OCI-LY1 (cell line): Measurements from ENCODE around the gene CDH4.

Experiments used
- H2AFZ ChIP-seq: fragments of 200-600 bp; sonication (generic), shearing (Covaris generic); 2 replicates; pipeline ENCODE4 v1.6.0; 2014; ENCODE audit warnings: antibody characterized with exemption, mild to moderate bottlenecking, low read length
- H3F3A ChIP-seq: fragments of 200-600 bp; sonication (generic), shearing (Covaris generic); 2 replicates; pipeline ENCODE4 v1.6.0; 2014; ENCODE audit warnings: mild to moderate bottlenecking, antibody characterized with exemption, low read length, moderate library complexity; ENCODE audit not compliant: insufficient read depth
- H3K27ac ChIP-seq: fragments of 200-600 bp; sonication (generic); 2 replicates; pipeline ENCODE4 v1.5.1; 2014; ENCODE audit warnings: low read length, mixed run types, mild to moderate bottlenecking, low read depth; ENCODE audit not compliant: poor library complexity, severe bottlenecking
- H3K27me3 ChIP-seq: fragments of 200-600 bp; sonication (generic); 2 replicates; pipeline ENCODE4 v1.6.0; 2014; ENCODE audit warnings: antibody characterized with exemption, mild to moderate bottlenecking, low read length, moderate library complexity; ENCODE audit not compliant: insufficient read depth
- H3K36me3 ChIP-seq: fragments of 200-600 bp; sonication (generic); 2 replicates; pipeline ENCODE4 v1.6.1; 2014; ENCODE audit warnings: mild to moderate bottlenecking, antibody characterized with exemption, low read length, moderate library complexity, mixed read lengths; ENCODE audit not compliant: insufficient read depth
- H3K4me1 ChIP-seq: fragments of 200-600 bp; sonication (generic); 2 replicates; pipeline ENCODE4 v1.5.1; 2014; ENCODE audit warnings: mild to moderate bottlenecking, low read length, moderate library complexity; ENCODE audit not compliant: insufficient read depth, severe bottlenecking
- H3K4me2 ChIP-seq: fragments of 200-600 bp; sonication (generic), shearing (Covaris generic); 2 replicates; pipeline ENCODE4 v1.6.1; 2014; ENCODE audit warnings: low read length
- H3K4me3 ChIP-seq: fragments of 200-600 bp; sonication (generic); 2 replicates; pipeline ENCODE4 v1.5.1; 2014; ENCODE audit warnings: low read length, low read depth, mild to moderate bottlenecking, mixed read lengths; ENCODE audit not compliant: poor library complexity, severe bottlenecking
- H3K79me2 ChIP-seq: fragments of 200-600 bp; shearing (Covaris generic); 2 replicates; pipeline ENCODE4 v1.6.1; 2016; ENCODE audit warnings: mixed run types, low read length, mixed read lengths; ENCODE audit not compliant: insufficient read depth
- H3K9ac ChIP-seq: fragments of 200-600 bp; sonication (generic), shearing (Covaris generic); 2 replicates; pipeline ENCODE4 v1.6.1; 2014; ENCODE audit warnings: mild to moderate bottlenecking, low read length, mixed read lengths
- H3K9me2 ChIP-seq: fragments of 200-600 bp; sonication (generic), shearing (Covaris generic); 2 replicates; pipeline ENCODE4 v1.6.1; 2014; ENCODE audit warnings: low read depth, mild to moderate bottlenecking, low read length, mixed read lengths
- H3K9me3 ChIP-seq: fragments of 200-600 bp; shearing (Covaris generic); 2 replicates; pipeline ENCODE4 v1.6.1; 2014; ENCODE audit warnings: low read length, mixed read lengths
- H4K20me1 ChIP-seq: fragments of 200-600 bp; sonication (generic), shearing (Covaris generic); 2 replicates; pipeline ENCODE4 v1.6.0; 2016; ENCODE audit warnings: mild to moderate bottlenecking, low read length; ENCODE audit not compliant: insufficient read depth
- CTCF ChIP-seq: fragments of 200-600 bp; sonication (generic), shearing (Covaris generic); IDR thresholded peaks from 2 replicates; pipeline ENCODE4 v1.5.1; 2017; ENCODE audit warnings: mild to moderate bottlenecking, antibody characterized with exemption, low read length, moderate library complexity, mixed read lengths
- EZH2 ChIP-seq: fragments of 200-600 bp; sonication (generic), shearing (Covaris generic); IDR thresholded peaks from 2 replicates; pipeline ENCODE4 v1.8.0; 2017; ENCODE audit warnings: borderline replicate concordance, mixed run types, mild to moderate bottlenecking, antibody characterized with exemption, low read length, moderate library complexity, mixed read lengths

Gene CDH4

DNA sequence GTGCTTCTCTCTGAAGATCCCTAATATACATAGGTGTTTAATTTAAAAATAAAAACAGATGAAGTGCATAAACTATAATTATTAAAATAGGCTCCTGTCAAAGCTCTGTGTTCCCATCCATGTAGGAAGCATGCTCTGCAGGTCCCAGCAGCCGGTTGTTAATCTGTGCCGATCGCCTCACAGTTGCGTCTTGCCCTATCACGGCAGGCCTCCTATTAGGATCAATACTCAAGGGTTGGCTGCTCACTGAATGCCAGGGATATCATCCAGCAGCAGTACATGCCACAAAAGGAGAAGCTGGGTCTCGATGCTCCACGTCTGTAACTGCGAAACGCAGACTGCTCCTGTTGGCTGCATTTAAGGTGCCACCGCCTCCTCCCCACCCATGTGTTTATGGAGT is 369.8 kb downstream of the CDH4 start:
- H3K79me2 ChIP-seq: no peaks in the 10 kb centered on the region
- peaks cover 9% of the 10 kb centered on the region; the same call in 1 of the 2 replicates for H3K27me3 ChIP-seq
- no peak overlapping the region for H3K27ac ChIP-seq
- no peaks in the 10 kb centered on the region for H3K4me1 ChIP-seq
- TF ChIP-seq EZH2: no peak
- TF ChIP-seq CTCF: no peak
- no peak overlapping the region for H3K4me3 ChIP-seq
- H3K4me2 ChIP-seq: no peak overlapping the region
- H2AFZ ChIP-seq: no peak overlapping the region
- H4K20me1 ChIP-seq: no peaks in the 10 kb centered on the region
- no peak overlapping the region for H3K9ac ChIP-seq
- H3K9me3 ChIP-seq: no peaks in the 10 kb centered on the region
- no peaks in the 10 kb centered on the region for H3F3A ChIP-seq
- no peaks in the 10 kb centered on the region for H3K36me3 ChIP-seq
- H3K9me2 ChIP-seq: no peaks in the 10 kb centered on the region

DNA sequence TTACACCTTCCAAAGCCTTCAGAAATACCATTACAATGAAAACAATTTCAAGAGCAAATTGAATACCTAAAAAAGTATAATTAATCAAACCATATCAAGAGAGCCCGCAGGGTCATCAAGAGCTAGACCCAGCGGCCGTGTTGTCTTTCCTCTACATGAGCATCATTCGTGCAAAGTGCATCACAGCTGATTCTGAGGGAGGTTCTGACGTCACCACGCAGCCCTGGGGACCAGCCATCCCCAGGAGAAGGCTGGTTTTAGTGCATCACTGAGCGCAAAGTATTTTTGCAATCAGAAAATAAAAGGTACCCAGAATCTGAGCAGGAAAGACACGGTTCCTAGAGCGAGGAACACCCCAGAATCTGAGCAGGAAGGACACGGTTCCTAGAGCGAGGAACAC is 371.4 kb downstream of the CDH4 start:
- Histone ChIP-seq H3K4me2 (no peak overlapping the region), H3K9me2 (no peaks in the 10 kb centered on the region), H3K9me3 (no peaks in the 10 kb centered on the region), H3F3A (no peaks in the 10 kb centered on the region), H3K4me1 (no peaks in the 10 kb centered on the region), H3K27me3 (0 out of 2 replicates have a peak, but pooled peaks cover 6% of the 10 kb centered on the region), H4K20me1 (no peaks in the 10 kb centered on the region), H3K36me3 (no peaks in the 10 kb centered on the region), H3K27ac (no peak overlapping the region), H3K79me2 (no peaks in the 10 kb centered on the region), H3K4me3 (no peak overlapping the region), H3K9ac (no peak overlapping the region), H2AFZ (no peak overlapping the region)
- TF ChIP-seq CTCF: no peak
- no peak for TF ChIP-seq EZH2

DNA sequence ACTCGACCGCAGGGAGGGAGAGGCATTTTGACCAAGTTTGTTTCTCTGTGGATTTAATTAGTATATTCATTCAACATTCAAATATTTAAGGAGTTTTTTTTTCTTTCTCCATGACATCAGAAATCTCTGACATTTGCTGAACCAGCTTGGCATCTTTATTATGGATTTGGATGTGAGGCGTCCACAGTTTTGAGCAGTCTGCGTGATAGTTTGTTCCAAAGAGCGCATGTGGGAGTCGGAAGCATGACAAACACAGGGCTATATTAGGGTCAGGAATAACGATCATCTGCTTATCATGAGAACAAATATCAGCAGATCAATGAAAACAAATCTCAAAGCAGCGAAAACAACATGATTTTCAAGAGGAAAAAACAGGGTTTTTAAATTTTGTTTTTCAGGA is 373.2 kb downstream of the CDH4 start:
- Histone ChIP-seq H3K9ac (no peak overlapping the region), H3K4me1 (no peaks in the 10 kb centered on the region), H3K27ac (no peak overlapping the region), H2AFZ (no peak overlapping the region), H3K36me3 (no peaks in the 10 kb centered on the region), H3F3A (no peaks in the 10 kb centered on the region), H3K4me3 (no peak overlapping the region), H3K79me2 (no peaks in the 10 kb centered on the region), H3K9me2 (no peaks in the 10 kb centered on the region), H4K20me1 (no peaks in the 10 kb centered on the region), H3K27me3 (0 out of 2 replicates have a peak, but pooled peaks cover 3% of the 10 kb centered on the region), H3K4me2 (no peak overlapping the region), H3K9me3 (no peaks in the 10 kb centered on the region)
- TF ChIP-seq EZH2: no peak
- no peak for TF ChIP-seq CTCF
